ENCODE data around the gene KIF21B.

KIF21B gene

DNA sequence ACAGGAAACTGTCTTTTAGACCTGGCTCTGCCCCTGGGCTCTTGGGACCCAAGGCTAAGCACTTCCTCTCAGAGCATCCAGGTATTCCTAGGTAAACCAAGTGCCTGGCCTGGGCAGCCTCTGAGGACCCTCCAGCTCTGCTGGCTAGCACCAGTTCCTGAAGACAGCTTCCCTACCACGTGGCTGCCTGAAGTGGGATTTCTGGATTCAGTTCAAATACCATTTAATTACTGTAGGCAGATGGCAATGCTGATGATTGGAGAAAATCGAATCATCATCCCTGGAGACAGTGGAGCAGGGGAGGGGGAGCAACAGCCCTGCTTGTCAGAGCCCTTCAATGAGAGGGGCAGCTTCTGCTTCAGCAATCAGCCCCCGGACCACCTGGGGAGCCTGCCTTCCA is 11.9 kb downstream of the KIF21B start:
- Histone ChIP-seq H3K36me3 (no peaks in the 10 kb centered on the region), H3K27me3 (peaks cover 0 to 31% of the 10 kb centered on the region in 2 donors), H3K9me3 (no peaks in the 10 kb centered on the region), H3K4me3 (no peak overlapping the region), H3K27ac (no peak overlapping the region), H3K4me1 (peaks cover 0 to 23% (median 15%) of the 10 kb centered on the region in 4 donors)
- DNase-seq: no peak
- intact Hi-C loops (cut with DNase I; ENCODE audit: low total_unique reads): no loop called here
- TF ChIP-seq, protein P1, sequence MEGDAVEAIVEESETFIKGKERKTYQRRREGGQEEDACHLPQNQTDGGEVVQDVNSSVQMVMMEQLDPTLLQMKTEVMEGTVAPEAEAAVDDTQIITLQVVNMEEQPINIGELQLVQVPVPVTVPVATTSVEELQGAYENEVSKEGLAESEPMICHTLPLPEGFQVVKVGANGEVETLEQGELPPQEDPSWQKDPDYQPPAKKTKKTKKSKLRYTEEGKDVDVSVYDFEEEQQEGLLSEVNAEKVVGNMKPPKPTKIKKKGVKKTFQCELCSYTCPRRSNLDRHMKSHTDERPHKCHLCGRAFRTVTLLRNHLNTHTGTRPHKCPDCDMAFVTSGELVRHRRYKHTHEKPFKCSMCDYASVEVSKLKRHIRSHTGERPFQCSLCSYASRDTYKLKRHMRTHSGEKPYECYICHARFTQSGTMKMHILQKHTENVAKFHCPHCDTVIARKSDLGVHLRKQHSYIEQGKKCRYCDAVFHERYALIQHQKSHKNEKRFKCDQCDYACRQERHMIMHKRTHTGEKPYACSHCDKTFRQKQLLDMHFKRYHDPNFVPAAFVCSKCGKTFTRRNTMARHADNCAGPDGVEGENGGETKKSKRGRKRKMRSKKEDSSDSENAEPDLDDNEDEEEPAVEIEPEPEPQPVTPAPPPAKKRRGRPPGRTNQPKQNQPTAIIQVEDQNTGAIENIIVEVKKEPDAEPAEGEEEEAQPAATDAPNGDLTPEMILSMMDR (IDR thresholded peaks at IDR 0.05): no peak

DNA sequence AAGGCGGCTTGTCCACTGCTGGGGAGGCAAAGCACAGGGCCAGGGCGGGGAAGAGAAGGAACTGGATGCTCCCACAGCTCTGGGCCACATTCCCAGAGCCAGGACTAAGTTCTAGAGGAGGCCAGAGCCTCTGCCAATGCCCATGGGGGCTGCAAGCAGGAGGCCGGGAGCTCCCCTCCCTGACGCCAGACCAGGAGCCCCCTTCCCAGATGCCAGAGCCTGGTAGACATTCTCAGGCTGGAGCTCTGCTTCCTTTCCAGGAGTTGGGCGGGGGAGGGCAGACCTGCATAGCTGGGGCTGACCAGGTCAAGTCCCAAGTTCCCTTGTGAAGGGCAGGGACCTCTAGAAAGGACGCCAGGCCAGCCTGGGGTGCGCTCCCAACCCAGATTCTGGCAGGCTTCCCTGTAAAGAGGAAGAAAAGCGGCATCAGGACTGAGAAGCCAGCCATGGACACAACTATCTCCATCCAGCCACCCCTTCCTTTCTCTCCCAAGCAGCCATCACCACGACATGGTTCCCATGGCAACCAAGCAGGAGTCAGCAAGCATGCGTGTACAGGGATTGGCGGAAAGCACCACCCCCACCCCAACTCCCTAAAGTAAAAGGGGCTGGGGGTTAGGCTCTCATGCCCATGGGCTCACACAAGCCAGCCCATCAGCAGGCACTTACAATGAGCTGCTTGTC is 13.4 kb downstream of the KIF21B start:
- Histone ChIP-seq H3K4me1 (peaks cover 0 to 10% (median 5%) of the 10 kb centered on the region in 4 donors), H3K27me3 (peaks cover 0 to 28% of the 10 kb centered on the region in 2 donors), H3K36me3 (no peaks in the 10 kb centered on the region), H3K27ac (no peak overlapping the region), H3K9me3 (no peaks in the 10 kb centered on the region), H3K4me3 (no peak overlapping the region)
- TF ChIP-seq, protein P1 (IDR thresholded peaks at IDR 0.05): no peak
- DNase-seq: no peak
- intact Hi-C loops (cut with DNase I; ENCODE audit: low total_unique reads): no loop called here

DNA sequence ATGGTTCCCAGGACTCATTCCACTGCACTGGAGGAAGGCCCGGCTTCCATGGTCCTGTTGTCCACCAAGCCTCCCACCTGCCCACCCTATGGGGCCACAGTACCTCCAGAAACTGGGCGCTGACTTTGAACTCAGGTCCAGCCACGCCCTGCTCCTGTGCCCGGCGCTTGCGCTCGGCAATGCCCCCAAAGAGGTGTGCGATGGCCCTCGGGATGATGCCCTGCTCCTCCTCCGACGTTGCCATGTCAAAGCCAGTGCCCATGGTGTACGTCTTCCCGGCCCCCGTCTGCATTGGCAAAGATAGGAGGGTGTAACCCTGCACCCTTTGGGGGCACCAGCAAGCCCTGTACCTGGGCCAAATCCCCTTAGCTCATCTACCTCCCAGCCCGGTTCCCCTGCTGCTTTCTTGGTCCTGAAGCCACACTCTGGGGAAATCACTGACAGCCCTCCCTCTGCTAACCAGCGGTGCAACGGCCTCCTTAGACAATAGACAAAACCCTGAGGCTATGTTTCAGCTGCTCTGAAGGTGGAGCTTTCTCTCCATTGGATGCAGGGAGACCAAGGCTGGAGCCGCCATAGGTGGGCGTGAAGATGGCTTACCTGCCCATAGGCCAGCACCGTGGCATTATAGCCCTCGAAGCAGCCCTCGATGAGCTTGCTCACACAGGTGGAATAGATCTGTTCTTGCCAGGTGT is 14.7 kb downstream of the KIF21B start:
- intact Hi-C loops (cut with DNase I; ENCODE audit: low total_unique reads): no loop called here
- H3K4me1 ChIP-seq: peaks cover 0 to 2% (median under 1%) of the 10 kb centered on the region in 4 donors

DNA sequence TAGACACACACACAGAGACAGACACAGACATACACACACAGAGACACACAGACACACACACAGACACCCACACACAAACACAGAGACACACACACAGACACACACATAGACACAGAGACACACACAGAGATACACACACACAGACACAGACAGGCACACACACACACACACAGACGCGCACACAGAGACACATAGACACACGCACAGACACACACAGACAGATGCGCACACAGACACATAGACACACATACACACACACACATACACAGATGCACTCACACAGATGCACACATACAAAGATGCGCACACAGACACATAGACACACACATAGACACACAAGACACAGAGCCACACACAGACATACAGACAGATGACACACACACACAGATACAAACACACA is 16.0 kb downstream of the KIF21B start:
- no peak overlapping the region for H3K27ac ChIP-seq
- peaks cover 0 to 13% of the 10 kb centered on the region in 2 donors for H3K27me3 ChIP-seq
- H3K4me3 ChIP-seq: no peak overlapping the region
- intact Hi-C loops (cut with DNase I; ENCODE audit: low total_unique reads): no loop called here
- TF ChIP-seq, protein P1 (IDR thresholded peaks at IDR 0.05): no peak
- no peaks in the 10 kb centered on the region for H3K4me1 ChIP-seq
- no peak for DNase-seq
- H3K36me3 ChIP-seq: no peaks in the 10 kb centered on the region
- no peaks in the 10 kb centered on the region for H3K9me3 ChIP-seq

More for the DNA sequence above, 14.7 kb downstream of the KIF21B start:
- no peak for DNase-seq
- Histone ChIP-seq H3K4me3 (no peak overlapping the region), H3K9me3 (no peaks in the 10 kb centered on the region), H3K27ac (no peak overlapping the region), H3K36me3 (no peaks in the 10 kb centered on the region), H3K27me3 (peaks cover 0 to 19% of the 10 kb centered on the region in 2 donors)
- TF ChIP-seq, protein P1 (IDR thresholded peaks at IDR 0.05): no peak

DNA sequence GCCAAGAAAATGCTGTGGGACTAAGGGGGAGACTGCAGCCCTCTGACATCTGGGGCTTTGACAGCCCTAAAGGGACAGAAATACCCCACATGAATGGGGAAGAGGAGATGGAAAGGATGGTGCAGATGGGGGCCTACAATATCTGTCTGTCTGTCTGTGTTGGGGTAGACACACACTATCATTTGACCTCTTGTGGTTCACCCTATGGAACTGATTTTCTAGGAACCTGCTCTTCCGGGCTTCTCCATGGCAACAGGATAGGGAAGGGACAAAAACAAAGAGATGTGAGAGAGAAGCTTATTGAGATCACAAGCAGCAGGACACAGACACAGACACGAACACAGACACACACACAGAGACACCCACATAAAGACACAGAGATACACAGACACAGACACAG is 17.1 kb downstream of the KIF21B start:
- intact Hi-C loops (cut with DNase I; ENCODE audit: low total_unique reads): no loop called here
- H3K27ac ChIP-seq: no peak overlapping the region
- DNase-seq: no peak
- H3K27me3 ChIP-seq: peaks cover 0 to 10% of the 10 kb centered on the region in 2 donors
- H3K9me3 ChIP-seq: no peaks in the 10 kb centered on the region
- H3K4me1 ChIP-seq: no peaks in the 10 kb centered on the region
- H3K36me3 ChIP-seq: no peaks in the 10 kb centered on the region
- no peak overlapping the region for H3K4me3 ChIP-seq
- TF ChIP-seq, protein P1 (IDR thresholded peaks at IDR 0.05): no peak

All from tibial artery (tissue), 4 donors.